Ovary (tissue), 9 donors: ENCODE data around the gene SIX3. TPM values are rescaled to one million over a fixed set of nuclear protein-coding genes. Genes with fewer than 3 reads are reported as not detected.

Experiments used
- DNase-seq, 5 donors: peaks; one replicate each; pipeline ENCODE4 v3.0.0-alpha.2; 2019 to 2020
- H3K27ac ChIP-seq, 2 donors: fragments of 200-600 bp; one replicate each; pipeline versions ENCODE4 v1.5.1 to v1.8.0; 2019 to 2022
- H3K27me3 ChIP-seq: fragments of 200-600 bp; one replicate; pipeline ENCODE4 v1.8.0; 2022
- H3K36me3 ChIP-seq: fragments of 200-600 bp; sonication (generic); one replicate; pipeline ENCODE4 v1.5.1; 2019
- H3K4me1 ChIP-seq: one replicate; pipeline ENCODE4 v1.8.1; 2013; ENCODE audit warnings: mild to moderate bottlenecking, moderate library complexity; ENCODE audit not compliant: insufficient read depth
- H3K4me3 ChIP-seq: fragments of 200-600 bp; sonication (generic); one replicate; pipeline ENCODE4 v1.5.1; 2017
- H3K9me3 ChIP-seq, 2 donors: fragments of 200-600 bp in 1 of 2; sonication (generic) in 1 of 2; one replicate each; pipeline versions ENCODE4 v1.5.1 to v1.8.1; 2013 to 2019; ENCODE audit warnings: mild to moderate bottlenecking in 1 of 2, moderate library complexity in 1 of 2
- CTCF ChIP-seq, 3 donors: fragments of 450-650 bp in 2 of 3; fragments of 200-600 bp in 1 of 3; IDR thresholded peaks; one replicate each; pipeline versions ENCODE4 v1.5.1 to v1.8.0; 2016 to 2022; ENCODE audit warnings: antibody characterized with exemption in 3 of 3, mild to moderate bottlenecking in 1 of 3
- EP300 ChIP-seq: sonication (generic); formaldehyde crosslinking; IDR thresholded peaks from one replicate; pipeline ENCODE4 v1.6.1; 2017; ENCODE audit warnings: antibody characterized with exemption
- POLR2A ChIP-seq: fragments of 450-650 bp; IDR thresholded peaks from one replicate; pipeline ENCODE4 v1.6.1; 2017; ENCODE audit warnings: antibody characterized with exemption, mild to moderate bottlenecking, moderate library complexity
- WGBS, 3 donors: extraction: QIAGEN DNeasy Blood & Tissue Kit in 1 of 3; methylation state at CpG; one replicate each; pipeline versions ENCODE4 v1.1.5 to v1.1.7; 2013 to 2017; 5-methylcytosine and 5-hydroxymethylcytosine counted together
- intact Hi-C, 4 donors: fragments of 100-400 bp; cut with DNase I; formaldehyde crosslinking; loops; one replicate each; pipeline versions ENCODE4 v1.11.0 to v1.15.1; 2022 to 2023
- polyA plus RNA-seq, 2 donors: library from polyadenylated mRNA; stranded (reverse); fragments of 200-250 nt in 1 of 2; fragments of 350-450 nt in 1 of 2; fragmentation: Illumina TruSeq in 1 of 2; extraction: RNeasy Lipid Tissue Mini Kit (QIAGEN cat#74804) in 1 of 2; gene quantifications; one replicate each; pipeline ENCODE4 v1.2.3, GENCODE V29; 2013 to 2014
- total RNA-seq, 7 donors: library from RNA; depleted of rRNA in 2 of 7; stranded (reverse); fragments of >200 nt in 2 of 7; fragmentation: NEBNext Ultra II Directional in 3 of 7; extraction: Animal tissue kit (Norgen Biotek cat#: 25700) in 3 of 7; gene quantifications; one replicate each; pipeline versions ENCODE4 v1.1.0 to v1.2.4, GENCODE V29; 2016 to 2023
- donor health status: DM: no; HTN: no; CAD: no; lungs with moderate emphysema.
- donor health status: DM: no; HTN: no; CAD: no.
- donor health status: Bipolar disorder and iron deficiency.
- donor health status: DM: yes; HTN: yes; CAD: no.
- donor health status: DM: no; HTN: no; CAD: no.
- donor health status: DM: yes; HTN: yes; CAD: no.

The SIX3 gene
- total and polyA plus RNA-seq, 9 donors, result not detected

- 7 to 9% (median 8%) methylated on average over 21 to 22 of the region's 22 CpGs for WGBS, 3 donors
- Histone ChIP-seq H3K27ac (no peak overlapping the region), H3K9me3 (peaks cover 0 to 8% of the 10 kb centered on the region in 2 donors), H3K27me3 (no peaks in the 10 kb centered on the region), H3K36me3 (no peaks in the 10 kb centered on the region), H3K4me1 (peaks cover 3% of the 10 kb centered on the region), H3K4me3 (no peak overlapping the region)
- intact Hi-C loops, result no loop called here
- TF ChIP-seq POLR2A (no peak), CTCF (IDR thresholded peaks at IDR 0.05) (no peak), EP300 (no peak)
- DNase-seq, result no peak
These were observed 4.5 kb upstream of the SIX3 start for GRCh38 chr2:44936715-44937687.

- Histone ChIP-seq H3K27me3 (no peaks in the 10 kb centered on the region), H3K4me1 (peaks cover 3% of the 10 kb centered on the region), H3K36me3 (no peaks in the 10 kb centered on the region), H3K9me3 (peaks cover 0 to 4% of the 10 kb centered on the region in 2 donors), H3K4me3 (no peak overlapping the region), H3K27ac (no peak overlapping the region)
- no peak for DNase-seq
- 2 to 4% (median 4%) methylated on average over 35 of the region's 35 CpGs for WGBS, 3 donors
- TF ChIP-seq EP300, result no peak
- intact Hi-C loops, result no loop called here
These were observed 3.7 kb upstream of the SIX3 start for GRCh38 chr2:44937688-44938240.

GRCh38 chr2:44938287-44939105 is 3.0 kb upstream of the SIX3 start:
- no peak for TF ChIP-seq EP300
- no peak for TF ChIP-seq CTCF (IDR thresholded peaks at IDR 0.05)
- TF ChIP-seq POLR2A, result no peak
- intact Hi-C loops, result no loop called here
- 1 to 2% (median 2%) methylated on average over 52 to 62 of the region's 62 CpGs for WGBS, 3 donors
- H3K27me3 ChIP-seq, result no peaks in the 10 kb centered on the region
- DNase-seq, result no peak
- no peaks in the 10 kb centered on the region for H3K36me3 ChIP-seq
- H3K4me1 ChIP-seq, result peaks cover 3% of the 10 kb centered on the region
- no peak overlapping the region for H3K27ac ChIP-seq
- no peak overlapping the region for H3K4me3 ChIP-seq
- H3K9me3 ChIP-seq, result no peaks in the 10 kb centered on the region

GRCh38 chr2:44939106-44940048 is 2.1 kb upstream of the SIX3 start:
- 9 to 11% (median 9%) methylated on average over 38 to 42 of the region's 42 CpGs for WGBS, 3 donors
- intact Hi-C loops, result loop anchor here in 1 of 4 donors (10.0 kb wide), 1 partner anchor 895 kb away; no protein-coding TSS in a partner anchor
- TF ChIP-seq CTCF (IDR thresholded peaks at IDR 0.05) (no peak), EP300 (no peak), POLR2A (no peak)
- Histone ChIP-seq H3K4me1 (peaks cover 3% of the 10 kb centered on the region), H3K9me3 (no peaks in the 10 kb centered on the region), H3K27me3 (no peaks in the 10 kb centered on the region), H3K4me3 (no peak overlapping the region), H3K27ac (no peak overlapping the region), H3K36me3 (no peaks in the 10 kb centered on the region)
- DNase-seq, result no peak
